ENCODE measurements around the gene IMMT. TPM values are rescaled to one million over a fixed set of nuclear protein-coding genes. Genes with fewer than 3 reads are reported as not detected.
"Not testable (repeated sequence)": the region's sequence is repeated elsewhere in the genome, so short reads cannot be mapped to it uniquely, and the experiment has no call there.

IMMT gene
- total RNA-seq, 1 donor from 2014 or later: 99.4 TPM

DNA sequence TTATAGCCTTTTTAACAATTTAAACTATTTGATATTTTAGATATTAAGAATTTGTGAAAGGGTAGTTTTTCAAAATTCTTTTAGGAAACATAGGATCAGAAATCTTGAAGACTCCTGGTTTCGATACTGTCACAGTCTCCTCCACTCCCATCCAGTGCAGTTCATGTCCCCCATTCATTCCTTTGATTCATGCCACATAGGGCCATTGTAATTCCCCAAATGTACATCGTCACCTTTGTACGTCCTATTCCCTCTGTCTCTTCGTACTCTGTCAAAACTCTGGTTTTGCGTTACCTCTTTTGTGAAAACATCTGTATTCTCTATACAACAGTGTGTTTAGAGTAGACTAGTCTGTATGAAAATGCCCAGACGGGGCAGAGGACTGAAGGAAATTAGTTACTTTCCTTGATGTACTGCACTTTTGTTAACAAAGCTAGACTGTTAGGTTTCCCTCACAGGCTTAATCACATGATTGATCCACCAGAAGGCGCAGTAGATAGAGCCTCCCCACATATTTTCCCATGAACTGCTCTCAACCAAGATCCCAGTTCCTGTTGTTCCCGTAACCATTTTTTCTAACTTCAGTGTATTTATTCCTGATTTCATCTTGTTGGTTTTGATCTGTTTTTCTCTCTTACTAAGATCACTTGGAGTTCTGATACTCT lies 6.5 kb upstream of the IMMT start:
- Mint-ChIP-seq H3K27me3 (ENCODE audit: low read depth, unreplicated experiment) (no peaks in the 10 kb centered on the region), H3K9me3 (ENCODE audit: unreplicated experiment) (no peaks in the 10 kb centered on the region), H3K27ac (ENCODE audit: unreplicated experiment) (peak overlapping the region; percentile 60), H3K36me3 (ENCODE audit: low read depth, unreplicated experiment) (no peaks in the 10 kb centered on the region), H3K4me3 (ENCODE audit: unreplicated experiment) (peak overlapping the region; percentile 31), H3K4me1 (ENCODE audit: low read depth, unreplicated experiment) (peaks cover 18% of the 10 kb centered on the region)
- FAIRE-seq: no peak
- H3K4me2 ChIP-seq (ENCODE audit: low read length): peak overlapping the region; percentile 50
- peak overlapping the region; percentile 2 for H3K9ac ChIP-seq (ENCODE audit: low read length)
- no peak overlapping the region for H3K27ac ChIP-seq (ENCODE audit: low read depth, low read length)
- peak; percentile 16 for DNase-seq (ENCODE audit: low read depth)
- no peaks in the 10 kb centered on the region for H3K4me1 ChIP-seq (ENCODE audit: insufficient read depth, low read length)
- H3K36me3 ChIP-seq (ENCODE audit: insufficient read depth, low read length): peaks cover 6% of the 10 kb centered on the region
- TF ChIP-seq, protein P1, sequence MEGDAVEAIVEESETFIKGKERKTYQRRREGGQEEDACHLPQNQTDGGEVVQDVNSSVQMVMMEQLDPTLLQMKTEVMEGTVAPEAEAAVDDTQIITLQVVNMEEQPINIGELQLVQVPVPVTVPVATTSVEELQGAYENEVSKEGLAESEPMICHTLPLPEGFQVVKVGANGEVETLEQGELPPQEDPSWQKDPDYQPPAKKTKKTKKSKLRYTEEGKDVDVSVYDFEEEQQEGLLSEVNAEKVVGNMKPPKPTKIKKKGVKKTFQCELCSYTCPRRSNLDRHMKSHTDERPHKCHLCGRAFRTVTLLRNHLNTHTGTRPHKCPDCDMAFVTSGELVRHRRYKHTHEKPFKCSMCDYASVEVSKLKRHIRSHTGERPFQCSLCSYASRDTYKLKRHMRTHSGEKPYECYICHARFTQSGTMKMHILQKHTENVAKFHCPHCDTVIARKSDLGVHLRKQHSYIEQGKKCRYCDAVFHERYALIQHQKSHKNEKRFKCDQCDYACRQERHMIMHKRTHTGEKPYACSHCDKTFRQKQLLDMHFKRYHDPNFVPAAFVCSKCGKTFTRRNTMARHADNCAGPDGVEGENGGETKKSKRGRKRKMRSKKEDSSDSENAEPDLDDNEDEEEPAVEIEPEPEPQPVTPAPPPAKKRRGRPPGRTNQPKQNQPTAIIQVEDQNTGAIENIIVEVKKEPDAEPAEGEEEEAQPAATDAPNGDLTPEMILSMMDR (IDR thresholded peaks at IDR 0.05; ENCODE audit: insufficient read depth, low read depth, low read length): no peak
- no peak for TF ChIP-seq EZH2 (IDR thresholded peaks at IDR 0.05; ENCODE audit: insufficient read depth, low read length)
- H2AFZ ChIP-seq (ENCODE audit: low read depth, low read length): no peak overlapping the region
- no peaks in the 10 kb centered on the region for H3K9me3 ChIP-seq (ENCODE audit: insufficient read depth, low read depth, low read length)
- peaks cover 63% of the 10 kb centered on the region for H3K79me2 ChIP-seq (ENCODE audit: insufficient read depth, low read length)
- H4K20me1 ChIP-seq (ENCODE audit: insufficient read depth, low read length): peaks cover 16% of the 10 kb centered on the region
- H3K27me3 ChIP-seq (ENCODE audit: insufficient read depth, low read length): no peaks in the 10 kb centered on the region
- H3K4me3 ChIP-seq (ENCODE audit: insufficient read depth, low read depth, low read length): no peak overlapping the region

DNA sequence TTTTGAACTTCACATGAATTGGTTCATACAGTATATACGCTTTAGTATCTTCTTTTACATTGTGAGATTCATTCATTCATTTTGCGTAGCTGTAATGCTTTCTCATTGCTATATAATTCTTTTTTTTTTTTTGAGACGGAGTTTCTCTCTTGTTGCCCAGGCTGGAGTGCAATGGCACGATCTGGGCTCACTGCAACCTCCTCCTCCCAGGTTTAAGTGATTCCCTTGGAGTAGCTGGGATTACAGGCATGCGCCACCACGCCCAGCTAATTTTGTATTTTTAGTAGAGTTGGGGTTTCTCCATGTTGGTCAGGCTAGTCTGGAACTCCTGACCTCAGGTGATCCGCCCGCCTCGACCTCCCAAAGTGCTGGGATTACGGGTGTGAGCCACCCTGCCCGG lies 5.3 kb upstream of the IMMT start:
- H3K4me1 ChIP-seq (ENCODE audit: insufficient read depth, low read length); H3K27me3 ChIP-seq (ENCODE audit: insufficient read depth, low read length); H3K27me3 Mint-ChIP-seq (ENCODE audit: low read depth, unreplicated experiment); H3K36me3 ChIP-seq (ENCODE audit: insufficient read depth, low read length); FAIRE-seq; H3K9me3 Mint-ChIP-seq (ENCODE audit: unreplicated experiment); H3K9me3 ChIP-seq (ENCODE audit: insufficient read depth, low read depth, low read length); H3K27ac ChIP-seq (ENCODE audit: low read depth, low read length); H3K36me3 Mint-ChIP-seq (ENCODE audit: low read depth, unreplicated experiment); H2AFZ ChIP-seq (ENCODE audit: low read depth, low read length); DNase-seq (ENCODE audit: low read depth): not testable (repeated sequence)
- H3K4me3 Mint-ChIP-seq (ENCODE audit: unreplicated experiment): peak overlapping the region; percentile 97
- peak overlapping the region; percentile 58 for H3K27ac Mint-ChIP-seq (ENCODE audit: unreplicated experiment)
- Histone ChIP-seq H3K79me2 (ENCODE audit: insufficient read depth, low read length) (peaks cover 62% of the 10 kb centered on the region), H3K4me2 (ENCODE audit: low read length) (peak overlapping the region; percentile 95), H4K20me1 (ENCODE audit: insufficient read depth, low read length) (peaks cover 16% of the 10 kb centered on the region), H3K4me3 (ENCODE audit: insufficient read depth, low read depth, low read length) (peak overlapping the region; percentile 93), H3K9ac (ENCODE audit: low read length) (peak overlapping the region; percentile 92)
- peaks cover 23% of the 10 kb centered on the region for H3K4me1 Mint-ChIP-seq (ENCODE audit: low read depth, unreplicated experiment)

DNA sequence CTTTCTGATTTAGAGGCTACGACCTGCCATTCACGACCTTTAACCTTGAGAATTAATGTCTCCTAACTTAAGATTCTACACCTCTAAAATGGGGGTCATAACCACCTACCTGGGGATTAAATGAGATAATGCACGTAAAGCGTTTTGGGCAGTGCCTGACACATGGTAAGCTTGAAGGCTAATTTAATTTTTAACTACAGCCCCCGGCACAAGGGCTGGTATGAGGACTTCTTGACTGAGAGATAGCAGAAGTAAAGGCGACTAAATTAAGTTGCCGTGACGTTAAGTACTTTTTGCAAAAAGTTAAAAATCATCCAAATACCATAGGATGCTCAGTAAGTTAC lies 4.5 kb upstream of the IMMT start:
- no peak for FAIRE-seq
- no peaks in the 10 kb centered on the region for H3K27me3 Mint-ChIP-seq (ENCODE audit: low read depth, unreplicated experiment)
- H3K36me3 Mint-ChIP-seq (ENCODE audit: low read depth, unreplicated experiment): no peaks in the 10 kb centered on the region
- peak overlapping the region; percentile 97 for H3K4me3 Mint-ChIP-seq (ENCODE audit: unreplicated experiment)
- H2AFZ ChIP-seq (ENCODE audit: low read depth, low read length): peak overlapping the region; percentile 92
- peaks cover 23% of the 10 kb centered on the region for H3K4me1 Mint-ChIP-seq (ENCODE audit: low read depth, unreplicated experiment)
- H3K4me2 ChIP-seq (ENCODE audit: low read length): peak overlapping the region; percentile 95
- peaks cover 11% of the 10 kb centered on the region for H4K20me1 ChIP-seq (ENCODE audit: insufficient read depth, low read length)
- H3K4me1 ChIP-seq (ENCODE audit: insufficient read depth, low read length): peaks cover 3% of the 10 kb centered on the region
- H3K36me3 ChIP-seq (ENCODE audit: insufficient read depth, low read length): no peaks in the 10 kb centered on the region
- no peaks in the 10 kb centered on the region for H3K9me3 ChIP-seq (ENCODE audit: insufficient read depth, low read depth, low read length)
- peak overlapping the region; percentile 93 for H3K4me3 ChIP-seq (ENCODE audit: insufficient read depth, low read depth, low read length)
- no peaks in the 10 kb centered on the region for H3K9me3 Mint-ChIP-seq (ENCODE audit: unreplicated experiment)
- peak overlapping the region; percentile 52 for H3K27ac ChIP-seq (ENCODE audit: low read depth, low read length)
- TF ChIP-seq, protein P1 (IDR thresholded peaks at IDR 0.05; ENCODE audit: insufficient read depth, low read depth, low read length): no peak
- no peak for TF ChIP-seq EZH2 (IDR thresholded peaks at IDR 0.05; ENCODE audit: insufficient read depth, low read length)
- H3K27ac Mint-ChIP-seq (ENCODE audit: unreplicated experiment): peak overlapping the region; percentile 97
- no peaks in the 10 kb centered on the region for H3K27me3 ChIP-seq (ENCODE audit: insufficient read depth, low read length)
- peaks cover 54% of the 10 kb centered on the region for H3K79me2 ChIP-seq (ENCODE audit: insufficient read depth, low read length)
- H3K9ac ChIP-seq (ENCODE audit: low read length): peak overlapping the region; percentile 92
- no peak for DNase-seq (ENCODE audit: low read depth)

All from astrocyte (in vitro differentiated cells and primary cell).